Measurements from ENCODE around the gene DDX11.

DNA sequence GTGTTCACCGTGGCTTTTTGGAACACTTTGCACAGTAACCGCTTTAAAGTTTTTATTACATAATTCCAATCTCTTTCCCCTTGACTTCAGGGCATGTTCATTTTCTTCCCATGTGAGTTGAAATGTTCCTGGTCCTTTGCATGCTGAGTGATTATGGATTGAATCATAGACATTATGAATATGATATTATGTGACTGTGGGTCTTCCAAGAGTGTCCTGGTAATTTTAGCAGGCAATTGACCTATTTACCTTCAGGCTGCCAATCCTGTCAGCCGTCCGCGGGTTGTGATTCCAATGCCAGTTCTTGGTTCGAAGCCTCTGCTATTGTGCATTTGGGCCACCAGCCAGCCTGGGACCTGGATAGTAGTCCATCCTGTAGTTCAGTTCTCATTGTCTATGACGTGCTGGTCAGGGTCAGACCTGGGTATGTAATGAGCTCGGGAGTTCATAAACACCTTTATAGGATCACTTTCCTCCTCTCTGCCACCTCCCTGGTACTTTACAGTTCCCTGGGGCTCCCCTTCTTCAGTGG, 32.6 kb upstream of the DDX11 start:
- no peak for TF ChIP-seq CTCF (IDR thresholded peaks at IDR 0.05)
- TF ChIP-seq EZH2 (IDR thresholded peaks at IDR 0.05; ENCODE audit: borderline replicate concordance, insufficient read depth, low read depth, low read length, poor library complexity, severe bottlenecking) = no peak

Measured in B cell (primary cell).